Fibroblast of skin of left biceps (primary cell): ENCODE measurements around the gene PRKACA.
"Not testable (repeated sequence)": the region's sequence is repeated elsewhere in the genome, so short reads cannot be mapped to it uniquely, and the experiment has no call there.

Source experiments
- DNase-seq, 2 experiments: peaks; one replicate each; pipeline ENCODE4 v3.0.0-alpha.2; 2013; ENCODE audit warnings: low read depth in 2 of 2

The PRKACA gene

DNA sequence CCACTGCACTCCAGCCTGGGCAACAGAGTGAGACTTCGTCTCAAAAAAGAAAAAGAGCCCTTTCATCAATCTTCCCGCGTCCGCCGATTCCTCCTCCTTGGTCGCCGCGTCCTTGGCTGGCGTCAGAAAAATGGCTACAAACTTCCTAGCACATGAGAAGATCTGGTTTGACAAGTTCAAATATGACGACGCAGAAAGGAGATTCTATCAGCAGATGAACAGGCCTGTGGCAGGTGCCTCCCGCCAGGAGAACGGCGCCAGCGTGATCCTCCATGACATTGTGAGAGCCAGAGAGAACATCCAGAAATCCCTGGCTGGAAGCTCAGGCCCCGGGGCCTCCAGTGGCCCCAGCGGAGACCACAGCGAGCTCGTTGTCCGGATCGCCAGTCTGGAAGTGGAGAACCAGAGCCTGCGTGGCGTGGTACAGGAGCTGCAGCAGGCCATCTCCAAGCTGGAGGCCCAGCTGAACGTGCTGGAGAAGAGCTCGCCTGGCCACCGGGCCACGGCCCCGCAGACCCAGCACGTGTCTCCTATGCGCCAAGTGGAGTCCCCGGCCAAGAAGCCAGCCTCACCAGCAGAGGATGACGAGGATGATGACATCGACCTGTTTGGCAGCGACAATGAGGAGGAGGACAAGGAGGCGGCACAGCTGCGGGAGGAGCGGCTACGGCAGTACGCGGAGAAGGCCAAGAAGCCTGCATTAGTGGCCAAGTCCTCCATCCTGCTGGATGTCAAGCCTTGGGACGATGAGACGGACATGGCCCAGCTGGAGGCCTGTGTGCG, 47.1 kb downstream of the PRKACA start:
- DNase-seq = no peak

DNA sequence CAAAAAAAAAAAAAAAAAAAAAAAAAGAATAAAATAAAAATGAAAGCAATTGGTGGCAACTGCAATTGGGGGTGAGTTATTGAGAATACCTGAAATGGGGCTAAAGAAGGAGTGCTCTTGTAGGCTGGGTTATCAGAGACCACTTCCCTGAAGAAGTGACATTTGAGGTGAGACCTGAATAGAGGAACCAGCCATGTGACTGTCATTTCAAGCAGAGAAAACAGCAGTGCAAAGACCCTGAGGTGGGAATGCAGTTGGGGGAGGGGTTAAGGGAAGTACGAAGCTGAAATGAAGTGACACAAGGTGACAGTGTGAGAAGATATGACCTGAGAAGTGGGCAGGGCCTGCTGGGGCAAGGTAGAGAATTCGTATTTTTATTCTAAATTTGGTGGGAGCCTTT, 51.4 kb downstream of the PRKACA start:
- no peak for DNase-seq

DNA sequence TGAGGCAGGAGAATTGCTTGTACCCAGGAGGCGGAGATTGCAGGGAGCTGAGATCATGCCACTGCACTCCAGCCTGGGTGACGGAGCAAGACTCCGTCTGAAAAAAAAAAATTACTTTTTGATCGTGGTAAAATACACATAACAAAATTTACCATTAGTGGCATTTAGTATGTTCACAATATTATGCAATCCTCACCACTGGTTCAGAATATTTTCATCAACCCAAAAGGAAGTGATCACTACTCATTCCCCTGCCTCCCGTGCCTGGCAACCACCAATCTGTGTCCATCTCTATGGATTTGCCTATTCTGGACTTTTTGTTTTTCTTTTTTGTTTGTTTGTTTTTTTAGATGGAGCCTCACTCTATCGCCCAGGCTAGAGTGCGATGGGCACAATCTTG, 54.5 kb downstream of the PRKACA start:
- no peak for DNase-seq

DNA sequence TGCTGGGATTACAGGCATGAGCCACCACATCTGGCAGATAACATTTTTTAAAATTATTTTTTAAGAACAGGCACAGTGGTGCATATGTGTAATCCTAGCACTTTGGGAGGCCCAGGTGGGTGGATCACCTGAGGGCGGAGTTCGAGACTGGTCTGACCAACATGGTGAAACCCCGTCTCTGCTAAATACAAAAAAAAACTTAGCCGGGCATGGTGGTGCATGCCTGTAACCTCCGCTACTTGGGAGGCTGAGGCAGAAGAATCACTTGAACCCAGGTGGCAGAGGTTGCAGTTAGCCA, 55.1 kb downstream of the PRKACA start:
- DNase-seq = no peak

DNA sequence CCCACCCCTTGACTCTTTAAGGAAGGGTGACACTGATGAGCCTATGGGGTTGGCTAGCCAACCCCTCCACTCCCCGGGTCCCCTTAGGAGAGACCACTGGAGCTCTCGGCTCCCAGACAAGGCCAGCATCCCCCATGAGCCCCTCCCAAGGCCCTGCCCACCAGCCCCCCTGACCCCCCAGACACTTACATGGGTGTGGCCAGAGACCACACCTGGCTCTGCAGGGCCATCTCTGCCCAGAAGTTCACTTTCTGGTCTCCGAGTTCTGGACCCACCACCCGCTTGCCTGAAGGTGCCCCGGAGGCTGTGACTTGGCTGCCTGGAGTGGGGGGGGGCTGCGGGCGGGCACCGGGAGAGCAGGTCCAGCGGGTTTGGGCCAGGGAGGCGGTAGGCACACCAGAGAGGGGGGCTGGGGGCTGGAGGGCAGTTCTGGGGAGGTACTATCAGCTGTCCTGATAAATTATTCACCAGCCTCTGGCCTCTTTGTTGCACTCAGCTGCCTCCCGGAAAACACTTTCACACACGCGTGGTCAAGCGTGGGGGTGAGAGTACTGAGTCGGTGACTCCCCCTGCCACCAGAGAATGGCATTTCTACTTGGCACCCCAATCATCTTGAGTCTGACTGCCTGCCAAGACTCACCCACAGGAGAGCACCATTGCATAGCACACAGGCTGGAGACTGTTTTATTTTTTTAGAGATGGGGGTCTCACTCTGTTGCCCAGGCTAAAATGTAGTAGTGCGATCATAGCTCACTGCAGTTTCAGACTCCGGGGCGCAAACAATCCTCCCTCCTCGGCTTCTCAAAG, 55.6 kb downstream of the PRKACA start, which contains the start of gene PALM3:
Gene PALM3 (minus strand): TSS at position 326 of the 807 bp plus-strand sequence. CDS start 96 bp downstream, at position 230.
- no peak for DNase-seq

DNA sequence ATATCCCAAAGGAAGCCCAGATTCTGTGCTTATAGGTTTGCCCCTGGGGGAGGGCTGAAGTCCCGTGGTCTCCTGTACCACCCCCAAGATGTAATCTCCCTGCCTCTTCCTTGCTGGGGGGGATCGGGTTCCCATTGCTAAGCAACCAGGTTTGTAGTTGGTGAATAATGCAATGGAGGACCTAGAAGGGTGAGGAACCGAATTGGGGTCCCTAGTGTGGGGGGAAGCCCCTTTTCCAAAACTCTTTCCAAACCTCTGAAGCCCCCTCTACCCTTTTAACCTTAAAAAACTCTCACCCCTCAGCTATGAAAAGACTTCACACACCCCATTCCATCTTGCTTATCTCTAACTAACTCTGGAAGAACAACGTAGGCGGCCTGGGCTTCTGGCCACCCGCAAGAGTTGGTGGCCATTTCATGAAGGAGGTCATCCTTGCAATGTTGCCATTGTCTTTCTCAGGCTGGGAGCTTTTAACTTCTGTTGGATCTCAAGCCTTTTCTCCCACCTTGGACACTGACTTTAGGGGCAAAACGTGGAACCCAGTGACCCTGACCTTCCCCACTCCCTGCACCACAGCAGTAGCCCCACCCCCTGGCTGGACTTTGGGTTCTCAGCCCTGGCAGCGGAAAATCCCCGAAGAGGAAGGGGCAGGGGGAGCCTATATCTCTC, 56.3 kb downstream of the PRKACA start:
- no peak for DNase-seq

DNA sequence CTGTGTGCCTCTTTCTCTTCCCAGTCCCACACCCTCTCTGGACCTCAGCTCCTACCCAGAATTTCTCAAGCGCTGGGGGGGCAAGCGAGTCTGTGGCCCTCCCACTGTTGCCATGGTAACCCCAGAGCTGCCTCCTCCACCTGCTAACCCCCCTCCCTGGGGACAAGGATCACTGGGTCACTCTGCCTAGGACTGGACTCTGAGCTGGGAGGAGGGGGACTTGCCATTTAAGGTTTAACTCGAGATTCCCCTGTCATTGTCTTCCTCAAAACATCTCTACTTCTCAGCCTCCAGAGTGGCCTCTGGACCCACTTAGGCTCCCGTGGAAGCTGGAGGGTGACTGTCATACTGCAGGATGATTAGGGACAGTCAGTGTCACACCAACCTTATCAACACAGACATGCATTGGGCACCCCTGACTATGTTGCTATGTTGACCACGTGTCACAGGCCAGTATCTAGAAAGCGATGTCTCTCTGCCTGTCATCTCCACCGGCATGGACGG, 57.9 kb downstream of the PRKACA start:
- DNase-seq = no peak

DNA sequence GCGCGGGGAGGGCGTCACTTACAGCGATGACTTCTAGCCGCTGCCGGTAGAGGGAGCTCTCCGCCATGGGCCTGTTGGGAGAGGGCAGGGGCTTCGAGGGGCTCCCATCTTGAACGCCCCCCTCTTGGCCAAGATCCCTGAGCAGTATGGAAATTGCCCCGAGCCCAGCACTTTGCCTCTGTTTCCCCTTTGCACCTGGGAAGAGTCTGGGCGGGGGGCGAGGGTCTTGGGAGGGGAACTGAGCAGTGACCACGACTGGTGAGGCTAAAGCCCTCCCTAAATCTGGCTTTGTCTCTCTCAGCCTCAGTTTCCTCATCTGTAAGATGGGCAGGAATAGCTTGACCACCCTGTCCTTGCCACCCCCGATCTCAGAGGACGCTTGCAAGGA, 58.5 kb downstream of the PRKACA start:
- DNase-seq = no peak

DNA sequence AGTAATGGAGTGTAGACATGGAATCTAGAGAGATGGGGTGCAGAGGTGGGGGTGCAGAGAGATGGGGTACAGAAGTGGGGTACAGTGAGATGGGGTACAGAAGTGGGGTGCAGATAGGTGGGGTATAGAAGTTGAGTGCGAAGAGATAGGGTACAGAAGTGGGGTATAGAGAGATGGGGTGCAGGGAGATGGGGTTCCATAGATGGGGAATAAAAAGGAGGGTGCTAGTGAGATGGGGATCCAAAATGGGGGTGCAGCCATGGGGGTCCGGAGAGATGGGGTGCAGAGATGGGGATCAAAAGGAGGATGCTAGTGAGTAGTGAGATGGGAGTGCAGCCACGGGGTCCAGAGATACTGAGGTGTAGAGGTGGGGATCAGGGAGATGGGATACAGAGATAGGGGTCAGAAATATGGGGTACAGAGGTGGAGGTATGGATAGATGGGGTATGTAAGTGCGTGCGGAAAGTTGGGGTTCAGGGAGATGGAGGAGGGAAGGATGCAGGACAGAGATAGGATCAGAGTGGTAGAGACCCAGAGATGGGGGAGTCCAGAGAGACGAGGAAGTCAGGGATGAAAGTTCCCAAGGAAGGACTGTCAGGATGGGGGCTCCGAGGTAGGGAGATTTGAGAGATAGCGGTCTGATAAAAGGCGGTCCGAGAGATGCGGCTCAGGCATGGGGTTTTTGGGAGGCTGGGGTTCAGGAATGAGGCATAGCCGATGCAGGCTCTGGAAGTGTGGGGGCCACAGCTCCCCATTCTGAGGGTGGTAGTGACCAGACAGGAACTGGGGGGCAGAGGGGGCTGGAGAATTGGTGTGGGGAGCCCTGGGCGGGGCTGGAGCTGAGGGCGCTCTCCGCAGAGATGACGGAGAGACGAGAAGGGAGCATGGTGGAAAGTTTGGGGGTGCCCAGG, 59.1 kb downstream of the PRKACA start:
- DNase-seq = no peak

DNA sequence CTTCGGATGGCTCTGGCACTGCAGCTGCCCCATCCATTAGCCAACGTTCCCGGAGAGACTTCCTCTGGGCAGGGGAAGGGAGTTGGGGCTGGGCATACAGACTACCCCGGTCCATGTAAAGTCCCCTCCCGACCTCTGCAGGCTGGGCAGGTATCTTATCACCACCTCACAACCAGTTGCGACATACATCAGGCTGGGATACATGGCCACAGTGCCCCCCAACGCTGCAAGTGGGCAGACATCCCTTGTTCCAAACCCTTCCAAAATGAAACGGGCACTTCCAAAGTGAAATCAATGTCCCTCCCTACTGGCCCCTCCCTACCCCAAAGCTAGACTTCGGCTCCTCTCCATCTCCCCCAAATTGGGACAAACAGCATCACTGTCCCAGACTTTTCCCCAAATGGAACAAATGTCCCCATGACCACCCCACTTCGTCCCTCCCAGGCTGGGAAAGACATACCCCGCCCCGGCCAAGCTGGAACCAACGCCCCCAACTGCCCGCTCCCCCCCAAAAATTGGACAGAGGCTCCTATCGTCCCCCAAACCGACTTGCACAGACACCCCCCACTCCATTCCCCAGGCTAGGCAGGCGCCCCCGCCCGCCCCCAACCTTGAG, 60.7 kb downstream of the PRKACA start:
- DNase-seq = no peak

DNA sequence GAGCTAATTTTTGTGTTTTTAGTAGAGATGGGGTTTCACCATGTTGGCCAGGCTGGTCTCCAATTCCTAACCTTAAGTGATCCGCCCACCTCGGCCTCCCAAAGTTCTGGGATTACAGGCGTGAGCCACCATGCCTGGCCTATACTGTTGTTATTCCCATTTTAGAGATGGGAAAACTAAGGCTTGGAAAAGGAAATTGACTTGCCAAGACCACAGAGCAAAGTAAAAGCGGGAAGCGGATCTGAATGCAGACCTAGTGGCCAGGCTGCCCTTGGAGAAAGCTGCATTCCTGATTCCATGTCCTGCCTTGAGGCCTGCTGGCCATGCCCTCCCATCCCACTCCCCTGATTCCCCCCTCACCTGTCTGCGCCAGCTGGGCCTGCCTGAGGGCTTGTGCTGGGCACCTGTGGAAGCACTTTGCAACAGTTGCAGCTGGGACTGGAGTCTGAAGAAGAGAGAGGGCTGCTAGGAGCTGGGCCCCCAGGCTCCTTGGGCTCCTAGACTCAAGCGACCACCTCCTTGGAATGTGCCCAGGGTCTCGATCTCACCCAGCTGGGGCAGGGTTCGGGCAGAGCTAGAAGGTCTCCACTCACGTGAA, 61.4 kb downstream of the PRKACA start:
- DNase-seq = no peak

DNA sequence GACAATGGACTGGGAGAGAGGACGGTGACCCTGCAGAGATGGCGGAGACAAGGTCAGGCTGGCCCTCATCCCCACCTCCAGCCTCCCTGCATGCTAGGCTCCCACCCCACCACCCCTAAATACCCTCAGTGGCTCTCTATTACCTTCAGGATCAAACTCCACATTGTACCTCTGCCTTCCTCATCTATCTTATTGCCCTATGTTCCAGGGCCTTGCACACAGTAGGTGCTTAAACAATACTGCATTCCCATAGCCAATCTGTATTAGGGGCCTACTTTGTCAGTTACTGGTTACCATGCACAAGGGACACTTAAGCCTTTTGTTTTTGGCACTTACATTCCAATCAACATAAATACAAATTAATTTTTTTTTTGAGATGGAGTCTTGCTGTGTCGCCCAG, 62.2 kb downstream of the PRKACA start:
- DNase-seq = no peak

DNA sequence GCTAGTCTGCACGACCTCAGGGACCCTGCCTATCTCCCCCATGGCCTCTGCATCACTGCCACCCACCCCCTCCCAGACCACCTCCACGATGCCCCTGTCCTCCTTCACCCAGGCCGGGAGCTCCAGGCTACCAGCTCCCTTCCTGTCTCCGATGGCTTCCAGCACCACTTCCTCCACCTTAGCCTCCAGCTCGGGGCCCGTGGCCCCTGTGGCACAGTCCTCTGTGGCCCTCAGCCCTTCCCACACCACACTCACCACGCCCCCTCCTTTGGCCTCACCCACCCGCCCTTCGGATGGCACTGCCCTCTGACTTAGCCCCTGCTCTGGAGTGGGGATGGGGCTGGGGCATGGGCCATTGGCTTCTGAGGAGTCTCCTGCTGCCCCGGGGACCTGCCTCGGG, 62.8 kb downstream of the PRKACA start:
- DNase-seq = no peak

DNA sequence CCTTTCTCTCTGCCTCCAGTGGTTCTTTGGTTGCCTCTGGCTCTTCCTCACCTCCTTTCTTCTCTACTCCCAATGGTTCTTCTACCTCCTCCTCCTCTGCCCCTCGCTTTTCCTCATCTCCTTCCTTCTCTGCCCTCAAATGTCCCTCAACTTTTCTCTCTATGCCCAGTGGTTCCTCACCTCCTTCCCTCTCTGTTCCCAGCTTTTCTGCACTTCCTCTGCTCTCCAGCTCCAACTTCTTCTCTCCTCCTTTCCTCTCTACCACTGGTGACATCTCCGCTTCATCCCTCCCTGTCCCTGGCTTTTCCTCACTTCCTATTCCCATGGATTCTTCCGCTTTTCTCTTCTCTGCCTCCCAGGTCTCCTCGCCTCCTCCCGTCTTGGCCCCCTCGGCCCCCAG, 63.5 kb downstream of the PRKACA start:
- no peak for DNase-seq

DNA sequence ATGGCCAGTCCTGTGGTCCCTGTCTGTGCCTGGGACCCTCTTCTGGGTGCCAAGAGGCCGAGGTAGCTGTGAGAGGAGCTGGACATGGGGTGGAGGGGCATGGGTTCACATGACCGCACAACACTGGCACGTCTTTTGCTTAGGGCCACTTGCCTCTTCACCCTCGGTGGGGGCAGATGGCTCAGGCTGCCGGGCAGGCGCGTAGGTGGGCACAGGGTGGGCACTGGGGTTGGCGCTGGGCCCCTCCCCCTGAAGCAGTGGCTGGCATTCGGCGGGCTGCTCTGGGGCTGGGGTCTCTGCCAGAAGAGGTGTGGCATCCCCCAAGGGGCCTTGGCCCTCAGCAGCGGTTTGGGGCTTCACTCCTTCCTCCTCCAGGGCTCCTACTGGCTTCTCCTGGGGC, 64.1 kb downstream of the PRKACA start:
- DNase-seq = no peak

DNA sequence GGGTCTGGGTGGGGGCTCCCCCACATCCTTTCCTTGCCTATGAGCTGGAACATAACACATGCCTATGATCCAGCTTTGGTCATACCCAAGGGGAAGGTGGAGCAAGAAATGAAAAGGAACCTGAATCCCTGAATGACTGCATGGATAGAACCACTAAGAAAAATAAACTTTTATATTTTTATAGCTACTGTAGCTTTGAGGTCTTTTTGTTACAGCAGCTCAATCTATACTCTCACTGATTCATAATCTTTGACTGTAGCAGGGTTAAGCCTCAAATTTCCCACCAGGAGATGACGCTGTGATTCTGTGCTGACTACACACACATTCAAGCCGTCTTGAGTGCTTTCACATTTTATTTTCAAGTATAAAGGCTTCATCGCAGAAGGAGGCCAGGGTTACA, 64.5 kb downstream of the PRKACA start:
- no peak for DNase-seq

DNA sequence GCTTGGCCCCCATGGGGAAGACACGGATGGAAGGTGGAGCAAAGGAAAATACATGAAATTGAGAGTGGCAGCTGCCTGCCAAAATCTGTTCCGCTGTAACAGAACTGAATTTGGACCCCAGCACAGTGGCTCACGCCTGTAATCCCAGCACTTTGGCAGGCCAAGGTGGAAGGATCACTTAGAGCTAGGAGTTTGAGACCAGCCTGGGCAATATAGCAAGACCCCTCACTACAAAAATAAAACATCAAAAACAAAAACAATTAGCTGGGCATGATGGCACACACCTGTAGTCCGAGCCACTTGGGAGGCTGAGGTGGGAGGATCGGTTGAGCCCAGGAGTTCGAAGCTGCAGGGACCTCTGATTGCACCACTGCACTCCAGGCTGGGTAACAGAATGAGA, 65.1 kb downstream of the PRKACA start:
- DNase-seq = no peak

DNA sequence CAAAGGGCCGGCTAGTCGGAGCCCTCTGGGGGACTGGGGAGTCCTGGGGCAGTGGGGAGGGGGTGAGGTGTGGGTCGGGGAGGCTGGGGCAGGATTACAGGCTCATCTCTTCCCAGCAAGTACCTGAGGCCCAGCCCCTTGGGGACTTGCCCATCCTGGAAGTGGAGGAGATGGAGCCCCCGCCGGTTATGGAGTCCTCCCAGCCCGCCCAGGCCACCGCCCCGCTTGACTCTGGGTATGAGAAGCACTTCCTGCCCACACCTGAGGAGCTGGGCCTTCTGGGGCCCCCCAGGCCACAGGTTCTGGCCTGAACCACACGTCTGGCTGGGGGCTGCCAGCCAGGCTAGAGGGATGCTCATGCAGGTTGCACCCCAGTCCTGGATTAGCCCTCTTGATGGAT, 65.6 kb downstream of the PRKACA start:
- DNase-seq = no peak

DNA sequence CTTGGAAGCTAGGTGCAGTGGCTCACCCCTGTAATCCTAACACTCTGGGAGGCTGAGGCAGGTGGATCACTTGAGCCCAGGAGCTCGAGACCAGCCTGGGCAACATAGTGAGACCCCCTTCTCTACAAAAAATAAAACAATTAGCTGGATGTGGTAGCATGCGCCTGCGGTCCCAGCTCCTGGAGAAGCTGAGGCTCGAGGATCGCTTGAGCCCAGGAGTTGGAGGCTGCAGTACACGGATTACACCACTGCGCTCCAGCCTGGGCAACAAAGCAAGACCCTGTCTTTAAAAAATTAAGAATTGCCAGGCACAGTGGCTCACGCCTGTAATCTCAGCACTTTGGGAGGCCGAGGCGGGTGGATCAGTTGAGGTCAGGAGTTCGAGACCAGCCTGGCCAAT, 66.6 kb downstream of the PRKACA start:
- not testable (repeated sequence) for DNase-seq

DNA sequence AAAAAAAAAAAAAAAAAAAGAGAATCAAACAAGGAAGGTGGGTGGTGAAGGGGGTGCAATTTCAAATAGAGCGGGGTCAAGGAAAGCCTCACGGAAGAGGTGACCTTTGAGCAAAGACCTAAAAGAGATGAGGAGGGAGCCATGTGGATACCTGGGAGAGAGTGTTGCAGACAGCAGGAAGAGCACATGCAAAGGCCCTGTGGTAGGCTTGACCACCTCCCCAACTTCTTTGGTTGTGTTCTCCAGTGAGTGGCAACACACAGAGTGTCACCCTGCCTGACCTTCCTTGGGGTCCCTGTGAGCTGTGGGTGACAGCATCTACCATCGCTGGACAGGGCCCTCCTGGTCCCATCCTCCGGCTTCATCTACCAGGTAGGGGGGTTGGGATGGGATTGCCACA, 67.0 kb downstream of the PRKACA start:
- no peak for DNase-seq
